Fibroblast of peridontal ligament (primary cell): ENCODE measurements around the gene TMEM63A.
A peak's percentile ranks its signal among the peaks of the same experiment; 100 is the strongest.
"Not testable (repeated sequence)": the region's sequence is repeated elsewhere in the genome, so short reads cannot be mapped to it uniquely, and the experiment has no call there.

Source experiments
- DNase-seq: peaks from one replicate; pipeline ENCODE4 v3.0.0-alpha.2; 2010; ENCODE audit errors: extremely low read depth

Gene TMEM63A

DNA sequence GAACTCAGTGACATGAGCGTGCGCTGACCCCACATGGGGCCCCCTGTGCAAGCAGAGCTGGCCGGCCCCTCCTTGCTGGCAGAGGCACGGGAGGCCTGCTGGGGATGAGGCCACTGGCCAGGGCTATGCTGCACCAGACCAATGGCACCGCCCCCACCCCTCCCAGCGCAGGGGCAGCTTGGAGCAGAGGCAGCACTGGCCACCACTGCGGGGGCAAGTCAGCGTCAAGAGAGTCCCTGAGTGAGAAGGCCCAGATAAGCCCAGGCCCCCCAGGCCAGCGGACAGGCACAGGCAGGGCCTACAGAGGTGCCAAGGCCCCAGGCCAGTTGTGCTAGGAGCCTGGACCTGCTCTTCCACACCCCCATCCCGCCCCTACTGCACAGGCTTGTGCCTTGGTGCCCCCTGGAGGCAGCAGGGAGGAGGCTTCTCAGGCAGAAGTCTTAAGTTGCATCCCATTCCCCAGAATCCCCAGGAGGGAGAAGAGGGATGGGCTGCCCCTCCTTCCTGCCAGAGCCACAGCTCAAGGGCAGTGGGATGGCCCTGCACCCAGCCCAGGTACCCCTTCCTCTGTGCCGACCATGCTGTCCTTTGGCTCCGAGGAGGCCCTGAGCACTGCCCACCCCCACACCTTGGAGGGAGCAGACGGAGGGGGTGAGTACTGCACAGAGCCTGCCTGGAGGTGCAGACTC lies 36.5 kb downstream of the TMEM63A start:
- peak; percentile 79 for DNase-seq

DNA sequence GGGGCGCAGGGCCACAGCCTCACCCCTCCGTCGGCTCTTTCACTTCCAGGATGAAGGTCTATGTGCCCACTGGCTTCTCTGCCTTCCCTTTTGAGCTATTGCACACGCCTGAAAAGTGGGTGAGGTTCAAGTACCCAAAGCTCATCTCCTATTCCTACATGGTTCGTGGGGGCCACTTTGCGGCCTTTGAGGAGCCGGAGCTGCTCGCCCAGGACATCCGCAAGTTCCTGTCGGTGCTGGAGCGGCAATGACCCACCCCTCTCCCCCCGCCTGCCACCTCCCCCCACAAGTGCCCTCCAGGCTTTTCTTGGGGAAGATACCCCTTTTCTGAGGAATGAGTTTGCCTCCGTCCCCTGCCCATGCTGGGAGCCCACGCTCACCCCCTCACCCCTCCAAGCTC lies 37.1 kb downstream of the TMEM63A start:
- DNase-seq: no peak

DNA sequence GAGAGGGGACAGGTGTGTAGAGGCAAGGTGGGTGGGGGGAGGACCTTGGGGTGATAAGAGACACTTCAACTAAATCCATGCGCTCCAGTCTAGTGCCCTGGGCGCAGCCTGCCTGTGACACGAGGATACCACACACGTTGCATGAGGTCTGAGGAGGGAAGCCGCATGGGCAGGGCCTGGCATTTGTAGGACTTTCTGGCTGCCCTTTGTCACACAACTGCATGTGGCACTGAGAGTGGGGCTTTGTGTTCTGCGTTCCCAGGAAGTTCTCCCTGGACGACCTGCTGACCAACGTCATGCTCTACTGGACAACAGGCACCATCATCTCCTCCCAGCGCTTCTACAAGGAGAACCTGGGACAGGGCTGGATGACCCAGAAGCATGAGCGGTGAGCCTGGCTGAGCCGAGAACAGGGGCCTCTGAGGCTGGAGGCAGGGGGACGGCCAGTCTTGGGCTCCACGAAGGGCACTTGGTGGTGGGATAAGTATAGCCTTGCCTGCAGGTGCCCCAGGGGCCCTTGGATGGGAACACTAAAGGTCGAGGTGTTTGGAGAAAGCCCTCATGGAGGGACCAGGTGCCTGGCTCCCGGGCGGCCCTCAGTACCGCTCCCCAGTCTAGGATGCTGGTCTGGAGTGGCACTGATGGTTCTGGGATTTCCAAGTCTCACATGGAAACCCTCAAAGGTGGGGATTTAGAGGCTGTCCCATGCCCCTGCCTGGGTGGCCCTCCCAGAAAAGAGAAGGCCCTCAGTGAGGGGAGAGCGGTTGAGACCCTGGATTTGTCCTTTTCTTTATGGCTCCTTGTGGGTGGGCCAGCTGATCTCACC lies 37.7 kb downstream of the TMEM63A start:
- DNase-seq: no peak

DNA sequence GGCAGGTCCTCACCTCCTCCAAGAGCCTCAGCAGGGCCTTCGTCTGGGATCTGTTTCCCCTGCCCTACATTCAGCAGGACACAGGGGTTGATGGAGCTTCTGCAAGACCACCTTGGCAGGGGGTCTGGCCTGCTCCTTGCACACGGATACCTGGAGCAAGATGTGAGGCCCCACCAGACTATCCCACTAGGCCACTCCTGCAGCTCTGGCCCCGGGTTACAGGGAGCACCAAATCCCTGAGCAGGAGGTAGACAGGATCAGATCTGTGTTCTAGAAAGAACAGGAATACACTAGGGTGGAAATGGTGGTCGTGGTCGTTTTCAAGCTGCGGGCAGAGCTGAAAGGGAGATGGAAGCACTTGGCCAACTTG lies 38.8 kb downstream of the TMEM63A start:
- no peak for DNase-seq

DNA sequence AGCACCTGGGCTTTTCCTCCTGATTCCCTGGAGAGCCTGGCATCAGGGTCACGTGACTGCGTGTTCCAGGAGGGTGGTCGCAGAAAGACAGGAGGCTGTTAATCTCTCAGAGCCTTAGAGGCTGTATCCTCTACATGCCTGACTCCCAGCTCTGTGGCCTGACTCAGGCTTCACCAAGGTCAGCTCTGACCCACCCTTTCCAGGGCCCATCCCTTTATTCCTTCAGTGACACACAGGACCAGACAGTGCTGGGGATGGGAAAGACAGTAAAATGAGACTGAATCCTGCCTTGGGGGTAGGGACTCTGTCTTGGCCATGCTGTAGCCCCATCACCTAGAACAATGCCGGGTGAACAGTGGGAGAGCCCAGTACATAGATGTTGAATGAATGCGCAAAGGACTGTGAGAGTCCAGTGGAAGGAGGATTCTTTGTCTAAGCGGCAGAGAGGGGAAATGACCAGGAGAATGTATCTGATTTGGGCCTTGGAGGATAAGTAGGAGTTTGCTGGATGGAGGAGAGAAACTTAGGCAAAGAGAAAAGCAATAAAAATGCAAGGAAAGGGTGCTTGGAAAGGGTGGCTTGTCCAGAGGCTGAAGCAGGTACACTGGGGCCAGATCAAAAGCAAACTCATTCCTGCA lies 39.3 kb downstream of the TMEM63A start:
- no peak for DNase-seq

DNA sequence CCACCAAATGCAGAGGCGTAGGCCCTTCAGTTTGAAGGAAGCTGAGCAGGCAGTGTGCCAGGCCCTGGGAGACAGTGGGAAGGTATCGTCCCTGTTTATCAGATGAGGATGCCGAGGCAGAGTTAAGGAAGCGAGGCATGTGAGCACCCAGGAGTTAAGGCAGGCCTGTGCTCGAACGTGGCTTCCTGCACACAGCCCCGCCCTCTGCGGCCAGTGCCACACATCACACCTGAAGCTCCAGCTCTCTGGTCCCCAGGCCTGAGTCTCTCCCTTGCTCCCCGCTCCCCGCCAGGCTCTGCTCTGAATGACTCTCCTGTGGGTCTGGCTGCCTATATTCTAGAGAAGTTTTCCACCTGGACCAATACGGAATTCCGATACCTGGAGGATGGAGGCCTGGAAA lies 40.1 kb downstream of the TMEM63A start:
- DNase-seq: no peak

DNA sequence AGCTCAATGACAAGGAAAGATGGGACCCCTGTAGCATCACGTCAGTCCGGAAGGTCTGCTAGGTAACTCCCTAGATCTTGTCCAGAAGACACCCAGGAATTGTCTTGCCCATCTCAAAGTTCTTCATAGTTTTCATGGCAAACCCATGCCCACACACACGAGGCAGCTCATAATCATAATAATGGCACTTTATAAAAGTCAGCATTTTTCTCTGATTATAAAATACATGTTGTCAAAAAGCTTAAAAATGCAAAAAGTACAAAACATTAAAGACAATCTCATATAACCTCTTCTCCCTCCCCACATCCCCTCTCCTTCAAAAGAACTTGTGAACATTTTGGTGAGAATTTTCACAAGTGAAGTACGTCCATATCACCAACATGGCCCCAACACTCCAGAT lies 41.5 kb downstream of the TMEM63A start:
- no peak for DNase-seq

DNA sequence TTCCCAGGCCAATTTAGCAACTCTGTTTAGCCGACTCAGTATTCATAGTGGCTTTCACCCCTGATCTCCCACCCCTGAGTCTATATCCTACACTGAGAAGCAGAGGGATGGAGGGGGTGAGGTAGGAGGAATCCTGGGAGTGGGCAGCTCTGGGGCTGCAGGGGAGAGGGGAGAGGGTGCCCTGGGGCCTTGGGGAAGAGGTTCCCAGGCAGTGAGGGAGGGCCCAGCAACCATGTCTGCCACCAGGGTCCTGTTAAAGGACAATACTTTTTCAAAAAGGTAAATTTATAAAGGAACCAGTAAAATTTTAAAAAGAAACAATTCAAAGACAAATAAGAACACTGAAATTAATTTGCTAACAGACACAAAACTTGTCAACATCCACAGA lies 42.0 kb downstream of the TMEM63A start:
- DNase-seq: no peak

DNA sequence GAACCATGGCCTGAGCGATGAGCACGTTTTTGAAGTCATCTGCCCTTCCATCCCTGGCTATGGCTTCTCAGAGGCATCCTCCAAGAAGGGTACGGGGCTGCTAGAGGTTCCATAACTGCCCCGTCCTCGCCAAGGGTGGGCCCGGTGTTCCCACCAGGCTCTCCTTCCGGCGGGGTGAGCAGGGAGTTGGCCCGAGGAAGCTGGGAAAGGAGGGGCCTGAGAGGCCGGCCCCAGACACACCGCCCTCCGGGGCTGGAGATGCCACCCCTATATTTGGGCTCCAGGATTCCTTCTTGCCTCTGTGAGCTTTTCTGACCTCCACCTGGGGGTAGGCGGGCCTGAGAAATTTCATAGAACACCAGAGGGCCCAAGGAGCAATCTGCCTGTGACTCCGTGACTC lies 43.4 kb downstream of the TMEM63A start:
- DNase-seq: no peak

DNA sequence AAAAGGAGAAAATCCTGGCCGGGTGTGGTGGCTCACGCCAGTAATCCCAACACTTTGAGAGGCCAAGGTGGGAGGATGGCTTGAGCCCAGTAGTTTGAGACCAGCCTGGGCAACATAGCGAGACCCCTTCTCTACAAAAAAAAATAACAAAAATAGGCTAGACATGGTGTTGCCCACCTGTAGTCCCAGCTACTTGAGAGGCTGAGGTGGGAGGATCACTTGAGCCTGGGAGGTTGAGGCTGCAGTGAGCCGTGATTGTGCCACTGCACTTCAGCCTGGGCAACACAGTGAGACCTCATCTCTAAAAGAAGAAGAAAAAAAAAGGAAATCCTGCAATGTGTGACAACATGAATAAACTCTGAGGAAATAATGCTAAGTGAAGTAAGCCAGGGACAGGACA lies 45.9 kb downstream of the TMEM63A start:
- not testable (repeated sequence) for DNase-seq

DNA sequence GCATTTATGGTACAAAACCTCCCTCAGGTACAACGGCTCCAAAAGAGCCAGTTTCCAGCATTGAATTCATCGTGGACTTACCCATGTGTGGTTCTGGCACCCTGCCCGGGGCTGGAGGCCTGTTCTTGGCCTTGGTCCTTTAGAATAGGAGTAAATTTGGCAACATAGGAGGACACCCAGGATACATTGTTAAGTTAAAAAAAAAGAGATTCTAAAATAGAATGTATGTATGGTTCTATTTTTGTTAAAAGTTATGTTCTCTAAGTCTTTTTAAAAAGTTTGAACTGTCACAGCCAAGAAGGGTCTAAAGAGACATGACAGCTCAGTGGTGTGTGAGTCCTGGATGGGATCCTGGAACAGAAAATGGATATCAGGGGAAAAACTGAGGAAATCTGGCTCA lies 46.3 kb downstream of the TMEM63A start:
- peak; percentile 79 for DNase-seq

DNA sequence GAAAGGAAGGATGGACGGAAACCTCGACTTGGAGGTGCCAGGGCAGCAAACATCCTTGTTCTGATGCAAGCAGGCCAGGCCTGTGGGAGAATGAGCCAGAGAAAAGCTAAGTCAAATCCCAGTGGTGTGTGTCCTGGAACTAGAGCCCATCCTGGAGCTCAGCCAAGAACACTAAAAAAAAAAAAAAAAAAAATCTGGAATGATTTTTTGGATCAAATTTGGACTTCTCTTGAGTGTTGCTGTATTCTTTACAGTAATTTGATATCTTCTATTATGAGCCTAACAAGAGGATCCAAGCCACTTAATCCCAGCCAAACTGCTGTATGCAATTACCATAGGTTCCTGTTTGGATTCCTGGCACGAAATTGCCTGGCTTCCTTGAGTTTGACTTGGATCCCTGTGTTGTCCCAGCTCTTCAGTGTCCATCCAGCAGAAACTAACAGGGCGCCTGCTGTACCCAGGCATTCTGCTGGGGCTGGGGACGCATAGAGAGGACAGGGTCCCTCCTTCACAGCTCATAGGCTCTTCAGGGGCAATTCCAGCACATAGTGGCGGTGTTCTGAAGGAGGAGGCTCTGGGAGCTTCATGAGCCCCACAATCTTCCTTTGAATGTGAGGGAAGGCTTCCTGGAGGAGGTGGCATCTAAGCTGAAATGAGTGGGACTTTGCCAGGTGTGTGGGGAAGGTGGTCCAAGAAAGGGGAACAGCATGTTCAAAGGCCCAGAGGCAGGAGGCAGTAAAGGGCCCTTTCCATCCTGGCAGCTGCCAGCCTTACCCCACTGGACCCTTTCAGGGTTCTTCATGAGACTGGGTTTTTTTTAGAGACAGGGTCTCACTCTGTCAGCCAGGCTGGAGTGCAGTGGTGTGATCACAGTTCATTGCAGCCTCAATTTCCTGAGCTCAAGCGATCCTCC lies 47.5 kb downstream of the TMEM63A start:
- peak; percentile 99 for DNase-seq

DNA sequence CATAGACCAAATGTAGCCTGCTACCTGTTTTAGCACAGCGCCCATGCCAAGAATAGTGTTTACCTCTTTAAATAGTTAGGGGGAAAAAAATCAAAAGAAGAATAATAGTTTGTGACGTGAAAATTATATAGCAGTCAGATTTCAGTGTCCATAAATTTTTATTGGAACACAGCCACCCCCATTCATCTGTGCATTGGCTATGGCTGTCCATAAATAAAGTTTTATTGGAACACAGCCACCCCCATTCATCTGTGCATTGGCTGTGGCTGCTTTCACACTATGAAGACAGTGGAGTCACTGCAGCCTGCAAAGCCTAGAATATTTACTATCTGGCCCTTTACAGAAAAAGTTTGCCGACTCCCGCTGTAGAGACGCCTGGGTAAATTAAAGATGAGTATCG lies 51.3 kb downstream of the TMEM63A start:
- no peak for DNase-seq

DNA sequence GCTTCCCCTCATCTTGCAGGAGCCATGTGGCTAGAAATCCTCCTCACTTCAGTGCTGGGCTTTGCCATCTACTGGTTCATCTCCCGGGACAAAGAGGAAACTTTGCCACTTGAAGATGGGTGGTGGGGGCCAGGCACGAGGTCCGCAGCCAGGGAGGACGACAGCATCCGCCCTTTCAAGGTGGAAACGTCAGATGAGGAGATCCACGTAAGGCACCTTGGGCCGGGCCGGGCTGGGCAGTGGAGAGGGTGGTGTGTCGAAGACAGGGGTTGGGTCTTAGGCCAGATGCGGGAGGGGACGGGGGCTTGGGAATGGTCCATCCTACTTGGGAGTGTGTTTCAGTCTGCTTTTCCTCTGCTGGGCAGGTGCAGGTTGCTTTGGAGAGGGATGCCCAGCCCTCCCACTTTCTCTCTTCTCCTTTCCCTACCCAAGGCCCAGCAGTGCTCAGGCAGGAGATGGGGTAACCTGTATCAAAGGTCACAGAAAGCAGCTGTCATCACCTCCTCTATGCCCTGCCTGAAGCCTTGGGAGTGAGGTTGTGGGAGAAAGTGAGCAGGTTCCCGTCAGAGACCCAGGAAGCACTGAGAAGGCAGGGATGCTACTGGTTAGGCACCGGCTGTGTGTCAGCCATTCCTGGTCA lies 53.4 kb downstream of the TMEM63A start:
- no peak for DNase-seq

DNA sequence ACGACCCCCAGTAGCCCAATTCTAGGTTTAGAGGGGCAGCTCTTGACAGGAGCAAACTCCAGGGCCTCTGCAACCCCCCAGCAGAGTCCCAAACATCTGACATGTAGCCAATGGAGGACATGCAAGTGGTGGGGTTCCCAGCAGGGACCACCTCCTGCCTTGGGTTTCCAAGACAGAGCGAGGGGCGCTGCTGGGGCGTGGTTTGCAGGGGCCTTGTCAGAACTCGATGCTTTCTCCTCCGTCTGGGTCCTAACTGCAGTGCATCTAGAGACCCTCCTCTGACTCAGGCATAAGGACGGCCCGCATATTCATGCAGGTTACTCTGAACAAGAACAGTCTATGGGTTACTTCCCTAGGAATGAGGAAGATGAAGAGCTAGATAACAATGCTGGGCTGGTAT lies 55.1 kb downstream of the TMEM63A start:
- DNase-seq: no peak

DNA sequence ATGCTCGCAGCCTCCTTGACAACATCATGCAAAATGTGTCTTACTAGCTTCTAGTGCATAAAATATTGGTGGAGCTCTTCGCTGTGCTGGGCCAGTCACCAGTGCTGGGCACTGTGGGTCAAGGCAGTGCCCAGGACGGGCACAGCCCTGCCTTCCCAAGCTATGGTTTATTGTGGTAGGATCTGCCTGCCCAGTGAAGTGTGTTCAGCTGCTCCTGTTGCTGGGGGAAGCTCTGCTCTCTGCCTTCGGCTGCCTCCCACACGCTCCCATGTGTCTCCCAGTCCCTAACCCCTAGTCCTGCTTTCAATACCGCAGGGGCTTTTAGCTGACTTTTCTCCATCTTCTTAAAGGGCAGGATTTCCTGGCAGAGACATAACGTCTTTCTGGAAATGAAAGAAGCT lies 56.6 kb downstream of the TMEM63A start:
- DNase-seq: no peak

DNA sequence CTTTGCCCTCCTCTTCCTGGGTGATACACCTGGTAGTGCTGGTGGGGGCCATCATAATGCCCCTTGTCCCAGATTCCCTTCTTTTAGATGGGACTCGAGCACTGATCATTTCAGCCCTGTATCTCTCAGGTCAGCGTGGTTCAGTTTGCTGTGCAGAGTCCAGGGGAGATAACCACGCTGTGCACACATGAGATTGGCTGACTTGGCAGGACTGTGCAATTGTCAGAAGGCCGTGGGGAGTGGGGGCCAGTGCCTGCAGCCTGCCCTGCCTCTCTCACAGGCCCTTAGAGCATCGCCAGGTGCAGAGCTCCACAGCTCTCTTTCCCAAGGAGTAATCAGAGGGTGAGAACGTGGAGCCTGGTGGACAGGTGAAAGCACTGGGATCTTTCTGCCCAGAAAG lies 57.1 kb downstream of the TMEM63A start:
- no peak for DNase-seq

DNA sequence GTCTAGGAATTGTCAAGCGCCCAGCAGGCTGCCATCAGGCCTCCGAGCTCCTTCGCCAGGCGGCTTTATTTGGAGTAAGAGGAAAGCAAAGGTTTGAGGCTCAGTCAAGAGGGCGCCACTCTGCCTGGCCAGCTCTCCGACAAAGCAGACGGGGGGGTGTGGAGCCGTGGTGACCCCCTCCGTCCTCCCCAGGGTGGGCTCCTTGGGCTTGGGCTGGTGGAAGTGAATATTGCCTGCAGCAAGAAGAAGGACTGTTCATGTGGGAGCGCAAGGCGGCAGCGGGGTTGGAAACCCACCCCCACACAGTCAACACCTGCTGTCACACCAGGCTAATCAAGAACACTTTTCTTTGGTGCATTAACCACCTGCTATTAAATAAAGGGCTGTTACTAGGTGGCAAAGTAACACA lies 57.6 kb downstream of the TMEM63A start:
- no peak for DNase-seq

DNA sequence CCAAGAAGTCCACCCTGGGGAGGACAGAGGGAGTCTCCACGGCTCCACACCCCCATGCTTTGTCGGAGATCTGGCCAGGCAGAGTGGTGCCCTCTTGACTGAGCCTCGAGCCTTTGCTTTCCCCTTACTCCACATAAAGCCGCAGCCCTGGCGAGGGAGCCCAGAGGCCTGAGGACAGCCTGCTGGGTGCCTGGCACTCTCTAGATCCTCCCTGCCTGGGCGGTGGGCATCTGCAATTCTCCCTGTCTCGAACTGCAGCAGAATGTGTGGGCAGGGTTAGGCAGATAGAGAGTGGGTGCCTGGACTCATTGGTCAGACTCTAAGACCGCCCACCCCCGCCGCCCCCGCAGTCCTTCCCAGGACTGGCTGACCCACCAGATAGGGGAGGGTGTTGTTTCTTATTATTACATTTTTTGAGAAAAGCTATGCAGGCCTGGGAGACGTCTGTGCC lies 58.3 kb downstream of the TMEM63A start:
- DNase-seq: no peak

DNA sequence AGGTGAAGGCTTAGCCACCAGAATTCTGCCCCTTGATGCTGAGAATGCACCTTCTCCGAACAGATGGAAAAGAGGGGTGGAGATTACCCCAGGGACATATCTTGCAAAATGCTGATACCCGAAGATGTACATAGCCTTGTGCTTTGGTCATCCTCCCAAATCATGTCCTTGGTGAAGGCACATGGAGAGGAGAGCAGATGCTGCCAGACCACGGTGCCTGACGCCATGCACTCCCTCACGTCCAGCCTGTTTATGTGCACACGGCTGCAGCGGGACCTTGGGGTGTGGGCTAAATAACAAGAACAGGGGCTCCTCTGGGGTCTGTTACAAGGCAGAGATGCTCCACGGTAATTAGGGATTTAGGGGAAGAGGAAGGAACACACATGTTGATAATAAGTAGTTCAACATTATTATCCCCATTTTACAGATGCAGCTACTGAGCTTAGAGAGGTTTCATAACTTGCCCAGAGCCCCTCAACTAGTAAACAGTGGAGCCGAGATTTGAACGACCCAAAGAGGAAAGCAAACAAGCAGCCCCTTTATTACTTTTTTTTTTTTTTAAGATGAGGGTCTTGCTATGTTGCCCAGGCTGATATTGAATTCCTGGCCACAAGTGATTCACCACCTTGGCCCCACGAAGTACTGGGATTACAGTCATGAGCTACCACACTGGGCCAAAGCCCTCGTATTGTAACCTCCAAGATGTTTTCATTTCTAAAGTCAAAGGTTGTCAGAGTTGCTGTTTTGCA lies 59.4 kb downstream of the TMEM63A start:
- no peak for DNase-seq
